HCT116 (cell line): ENCODE results near the gene CHRD. TPM values are rescaled to one million over a fixed set of nuclear protein-coding genes. Genes with fewer than 3 reads are reported as not detected.

ENCODE experiments used
- ATAC-seq: fragments of 200-7000 bp; cut with Tn5 transposase; 2 replicates; pipeline ENCODE4 v1.9.1; 2020; ENCODE audit warnings: mild to moderate bottlenecking, moderate library complexity
- BruUV-seq: library from RNA; stranded (reverse); fragments of 400-500 nt; replicated peaks from 2 replicates; lab custom pipeline; 2021; lab: Mats Ljungman, UMichigan
- CTCF ChIA-PET: fragments of 300-600 bp; sonication (Branson Sonifier 250); formaldehyde crosslinking; loops from one replicate; lab custom pipeline; 2021; ENCODE audit warnings: antibody characterized with exemption; lab: Charles Lee
- POLR2A ChIA-PET: fragments of 300-600, 350-600 bp; sonication (Branson Sonifier 250); formaldehyde crosslinking; loops from one replicate; lab custom pipeline; 2021; ENCODE audit warnings: antibody characterized with exemption; lab: Charles Lee
- RAD21 ChIA-PET, 2 experiments: fragments of 300-600 bp; sonication (Branson Sonifier 250); formaldehyde crosslinking; loops; one replicate each; lab custom pipeline; 2023; ENCODE audit warnings: low total read pairs in 2 of 2; ENCODE audit not compliant: uncharacterized antibody in 2 of 2, unreplicated experiment in 2 of 2, low non-redundant PET in 1 of 2; lab: Charles Lee
- DNase-seq: peaks from one replicate; pipeline ENCODE4 v3.0.0-alpha.2; 2010; ENCODE audit warnings: low read depth, low spot score
- H2AFZ ChIP-seq: fragments of 200-600 bp; shearing (Covaris generic), sonication (generic); 2 replicates; pipeline ENCODE4 v1.6.1; 2017; ENCODE audit warnings: low read depth, mixed run types, mixed read lengths, antibody characterized with exemption, low read length; ENCODE audit not compliant: poor library complexity, severe bottlenecking
- H3K27ac ChIP-seq: 2 replicates; pipeline ENCODE4 v1.5.1; 2012; ENCODE audit warnings: low read depth, low read length
- H3K27me3 ChIP-seq: fragments of 200-600 bp; sonication (generic); 2 replicates; pipeline ENCODE4 v1.6.1; 2016; ENCODE audit warnings: mixed run types, low read length, mixed read lengths; ENCODE audit not compliant: insufficient read depth
- H3K36me3 ChIP-seq, 2 experiments: fragments of 200-500 bp in 1 of 2; fragments of 200-600 bp in 1 of 2; sonication (Bioruptor generic) in 1 of 2; sonication (generic) in 1 of 2; 2 replicates each; pipeline versions ENCODE4 v1.5.1 to v1.6.1; 2014 to 2016; ENCODE audit warnings: low read length in 2 of 2, inconsistent platforms in 1 of 2, mixed read lengths in 1 of 2, mixed run types in 1 of 2; ENCODE audit not compliant: insufficient read depth in 2 of 2, control insufficient read depth in 1 of 2
- H3K4me1 ChIP-seq, 2 experiments: fragments of 200-600 bp in 1 of 2; sonication (generic) in 1 of 2; 2 replicates each; pipeline versions ENCODE4 v1.5.1 to v1.6.1; 2012 to 2017; ENCODE audit warnings: low read length in 2 of 2, inconsistent platforms in 1 of 2, mild to moderate bottlenecking in 1 of 2, mixed read lengths in 1 of 2, mixed run types in 1 of 2, moderate library complexity in 1 of 2; ENCODE audit not compliant: insufficient read depth in 2 of 2, control insufficient read depth in 1 of 2
- H3K4me2 ChIP-seq: fragments of 200-600 bp; sonication (generic); 2 replicates; pipeline ENCODE4 v1.6.1; 2017; ENCODE audit warnings: mixed run types, low read length, mixed read lengths
- H3K4me3 ChIP-seq, 2 experiments: fragments of 200-600 bp in 1 of 2; sonication (generic) in 1 of 2; replicated peaks in 1 of 2; 2 replicates each; pipeline ENCODE4 v1.5.1; 2011 to 2016; ENCODE audit warnings: low read length in 2 of 2, control low read depth in 1 of 2, low read depth in 1 of 2, mild to moderate bottlenecking in 1 of 2, mixed read lengths in 1 of 2, mixed run types in 1 of 2
- H3K79me2 ChIP-seq: fragments of 200-600 bp; sonication (generic); 2 replicates; pipeline ENCODE4 v1.6.1; 2017; ENCODE audit warnings: mild to moderate bottlenecking, mixed run types, low read length, moderate library complexity, mixed read lengths; ENCODE audit not compliant: insufficient read depth
- H3K9ac ChIP-seq: fragments of 200-600 bp; sonication (generic); 2 replicates; pipeline ENCODE4 v1.6.1; 2016; ENCODE audit warnings: low read length, mixed read lengths
- H3K9me2 ChIP-seq: fragments of 200-600 bp; sonication (generic), shearing (Covaris generic); 2 replicates; pipeline ENCODE4 v1.6.1; 2017; ENCODE audit warnings: mixed run types, mild to moderate bottlenecking, moderate library complexity; ENCODE audit not compliant: insufficient read depth
- H3K9me3 ChIP-seq, 2 experiments: fragments of 200-500 bp in 1 of 2; fragments of 200-600 bp in 1 of 2; sonication (Bioruptor generic) in 1 of 2; sonication (generic) in 1 of 2; 2 replicates each; pipeline ENCODE4 v1.6.1; 2014 to 2017; ENCODE audit warnings: low read length in 2 of 2, mixed read lengths in 2 of 2, inconsistent platforms in 1 of 2, low read depth in 1 of 2, mild to moderate bottlenecking in 1 of 2, mixed run types in 1 of 2, moderate library complexity in 1 of 2; ENCODE audit not compliant: control insufficient read depth in 1 of 2, insufficient read depth in 1 of 2
- H4K20me1 ChIP-seq: fragments of 200-600 bp; sonication (generic), shearing (Covaris generic); 2 replicates; pipeline ENCODE4 v1.6.1; 2017; ENCODE audit warnings: mixed run types, mild to moderate bottlenecking, moderate library complexity; ENCODE audit not compliant: insufficient read depth
- CBX3 ChIP-seq: IDR thresholded peaks from 2 replicates; pipeline ENCODE4 v1.6.1; 2012; ENCODE audit warnings: low read depth
- CEBPB ChIP-seq: IDR thresholded peaks from 2 replicates; pipeline ENCODE4 v1.6.1; 2012; ENCODE audit warnings: low read depth
- EGR1 ChIP-seq: IDR thresholded peaks from 2 replicates; pipeline ENCODE4 v1.6.1; 2012; ENCODE audit warnings: low read depth
- EZH2phosphoT487 ChIP-seq: fragments of 200-600 bp; IDR thresholded peaks from 2 replicates; pipeline ENCODE4 v1.6.1; 2018; ENCODE audit warnings: antibody characterized with exemption, borderline replicate concordance
- FOSL1 ChIP-seq: IDR thresholded peaks from 2 replicates; pipeline ENCODE4 v1.6.1; 2012; ENCODE audit warnings: low read depth
- JUND ChIP-seq: IDR thresholded peaks from 2 replicates; pipeline ENCODE4 v1.6.1; 2012
- MAX ChIP-seq: IDR thresholded peaks from 2 replicates; pipeline ENCODE4 v1.6.1; 2012
- POLR2A ChIP-seq: IDR thresholded peaks from 2 replicates; pipeline ENCODE4 v1.7.0; 2011; ENCODE audit warnings: borderline replicate concordance; ENCODE audit not compliant: insufficient read depth, insufficient read length; ENCODE audit errors: extremely low read depth
- POLR2AphosphoS5 ChIP-seq: IDR thresholded peaks from 2 replicates; pipeline ENCODE4 v1.6.1; 2011; ENCODE audit warnings: mild to moderate bottlenecking, low read depth, low read length, moderate library complexity
- RAD21 ChIP-seq: IDR thresholded peaks from 2 replicates; pipeline ENCODE4 v1.6.1; 2012; ENCODE audit warnings: low read depth, mild to moderate bottlenecking
- SRF ChIP-seq: IDR thresholded peaks from 2 replicates; pipeline ENCODE4 v1.6.1; 2012; ENCODE audit warnings: low read depth
- TCF7L2 ChIP-seq: IDR thresholded peaks from 2 replicates; pipeline ENCODE4 v1.7.0; 2011; ENCODE audit warnings: borderline replicate concordance, inconsistent platforms; ENCODE audit not compliant: insufficient read depth, insufficient read length; ENCODE audit errors: extremely low read depth
- YY1 ChIP-seq: IDR thresholded peaks from 2 replicates; pipeline ENCODE4 v1.6.1; 2011; ENCODE audit warnings: low read length, low read depth, moderate library complexity, mild to moderate bottlenecking; ENCODE audit not compliant: insufficient replicate concordance; ENCODE audit errors: extremely low read depth
- ZFX ChIP-seq: fragments of 450-650 bp; IDR thresholded peaks from 2 replicates; pipeline ENCODE4 v1.6.1; 2017
- intact Hi-C: fragments of 100-400 bp; cut with micrococcal nuclease; formaldehyde crosslinking; loops from 2 replicates; pipeline ENCODE4 v1.10.0; 2022
- total RNA-seq: library from RNA; stranded (reverse); gene quantifications from one replicate; pipeline ENCODE4 v1.2.1, GENCODE V29; 2021; ENCODE audit not compliant: unreplicated experiment
- TF ChIP-seq, protein P1 (sequence below): IDR thresholded peaks from 2 replicates; pipeline ENCODE4 v1.6.1; 2012

CHRD gene
- total RNA-seq, 1 experiment from 2014 or later, result 8.0 TPM

- H3K4me1 ChIP-seq, result no peaks in the 10 kb centered on the region
- H3K9me3 ChIP-seq, result no peaks in the 10 kb centered on the region
- H3K9me2 ChIP-seq, result no peaks in the 10 kb centered on the region
- intact Hi-C loops, result no loop called here
- no peaks in the 10 kb centered on the region for H3K79me2 ChIP-seq
- H3K4me2 ChIP-seq, result no peak overlapping the region
- CTCF ChIA-PET, result no interaction called here
- H4K20me1 ChIP-seq, result no peaks in the 10 kb centered on the region
- TF ChIP-seq, protein P1, sequence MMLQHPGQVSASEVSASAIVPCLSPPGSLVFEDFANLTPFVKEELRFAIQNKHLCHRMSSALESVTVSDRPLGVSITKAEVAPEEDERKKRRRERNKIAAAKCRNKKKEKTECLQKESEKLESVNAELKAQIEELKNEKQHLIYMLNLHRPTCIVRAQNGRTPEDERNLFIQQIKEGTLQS, result no peak
- no peak for TF ChIP-seq POLR2AphosphoS5
- TF ChIP-seq EZH2phosphoT487, result no peak
- no peak for TF ChIP-seq SRF
- no peak for TF ChIP-seq ZFX
- H3K4me3 ChIP-seq, result no peak overlapping the region
- RAD21 ChIA-PET, result no interaction called here
- no peaks in the 10 kb centered on the region for H3K27me3 ChIP-seq
- ATAC-seq (no peak), DNase-seq (no peak)
- H3K36me3 ChIP-seq, result no peaks in the 10 kb centered on the region
- no peak overlapping the region for H2AFZ ChIP-seq
- no TSS peak for BruUV-seq
- no peak overlapping the region for H3K27ac ChIP-seq
- POLR2A ChIA-PET, result no interaction called here
- no peak overlapping the region for H3K9ac ChIP-seq
These were observed 7.4 kb downstream of the CHRD start for GRCh38 chr3:184387174-184387714.

- no peak overlapping the region for H3K27ac ChIP-seq
- BruUV-seq, result no TSS peak
- H3K9me2 ChIP-seq, result no peaks in the 10 kb centered on the region
- H3K9me3 ChIP-seq, result no peaks in the 10 kb centered on the region
- no peak overlapping the region for H3K9ac ChIP-seq
- ATAC-seq, result no peak
- no peaks in the 10 kb centered on the region for H4K20me1 ChIP-seq
- ChIA-PET RAD21 (no interaction called here), CTCF (no interaction called here), POLR2A (no interaction called here)
- H3K4me2 ChIP-seq, result no peak overlapping the region
- no peak overlapping the region for H2AFZ ChIP-seq
- H3K4me3 ChIP-seq, result no peak overlapping the region
- no peak for TF ChIP-seq YY1
- TF ChIP-seq JUND, result no peak
- no peak for TF ChIP-seq CEBPB
- no peak for TF ChIP-seq EGR1
- TF ChIP-seq RAD21, result no peak
- TF ChIP-seq POLR2AphosphoS5, result no peak
- TF ChIP-seq MAX, result no peak
- TF ChIP-seq FOSL1, result no peak
- TF ChIP-seq, protein P1, result no peak
- no peak for TF ChIP-seq POLR2A
- no peak for TF ChIP-seq CBX3
- TF ChIP-seq TCF7L2, result no peak
- TF ChIP-seq SRF, result no peak
- H3K4me1 ChIP-seq, result no peaks in the 10 kb centered on the region
- no peak for DNase-seq
- H3K36me3 ChIP-seq, result no peaks in the 10 kb centered on the region
- H3K27me3 ChIP-seq, result no peaks in the 10 kb centered on the region
- intact Hi-C loops, result no loop called here
- no peaks in the 10 kb centered on the region for H3K79me2 ChIP-seq
These were observed 8.5 kb downstream of the CHRD start for GRCh38 chr3:184388164-184388935.
